Omental fat pad (tissue), 4 donors: ENCODE data around the gene KCNK16. TPM values are rescaled to one million over a fixed set of nuclear protein-coding genes. Genes with fewer than 3 reads are reported as not detected.

Source experiments
- ATAC-seq: fragments of 150-250 bp; one replicate; pipeline ENCODE4 v1.9.1; 2016; ENCODE audit warnings: mild to moderate bottlenecking, moderate library complexity; ENCODE audit not compliant: low FRiP score
- DNase-seq: peaks from one replicate; pipeline ENCODE4 v3.0.0-alpha.2; 2019; ENCODE audit warnings: low spot score
- CTCF ChIP-seq, 3 donors: fragments of 450-650 bp; IDR thresholded peaks; one replicate each; pipeline ENCODE4 v1.5.1; 2016 to 2017; ENCODE audit warnings: antibody characterized with exemption in 3 of 3, mild to moderate bottlenecking in 3 of 3, moderate library complexity in 2 of 3
- total RNA-seq, 4 donors: library from RNA; depleted of rRNA; stranded (reverse); fragments of >200 nt; gene quantifications; one replicate each; pipeline ENCODE4 v1.1.0, GENCODE V29; 2016

The KCNK16 gene
- total RNA-seq, 4 donors from 2014 or later: not detected

GRCh38 chr6:39273406-39273821, 49.1 kb downstream of the KCNK16 start:
- DNase-seq: no peak
- ATAC-seq: peak; percentile 51
- no peak for TF ChIP-seq CTCF (IDR thresholded peaks at IDR 0.05)

- DNase-seq (no peak), ATAC-seq (no peak)
- no peak for TF ChIP-seq CTCF (IDR thresholded peaks at IDR 0.05)
Measured at GRCh38 chr6:39269961-39270360, 52.5 kb downstream of the KCNK16 start.

GRCh38 chr6:39268721-39269120, 53.8 kb downstream of the KCNK16 start:
- DNase-seq: no peak
- TF ChIP-seq CTCF (IDR thresholded peaks at IDR 0.05): no peak
- no peak for ATAC-seq

- DNase-seq: no peak
- TF ChIP-seq CTCF (IDR thresholded peaks at IDR 0.05): no peak
- no peak for ATAC-seq
Measured at GRCh38 chr6:39268171-39268570, 54.3 kb downstream of the KCNK16 start.

GRCh38 chr6:39266782-39267355, 55.6 kb downstream of the KCNK16 start:
- no peak for ATAC-seq
- TF ChIP-seq CTCF (IDR thresholded peaks at IDR 0.05): no peak

GRCh38 chr6:39266375-39266774, 56.1 kb downstream of the KCNK16 start:
- no peak for TF ChIP-seq CTCF (IDR thresholded peaks at IDR 0.05)
- DNase-seq: no peak
- no peak for ATAC-seq

More at GRCh38 chr6:39266782-39267355, 55.6 kb downstream of the KCNK16 start:
- no peak for DNase-seq

Other genes with a start within 250 kb of the KCNK16 start
- gene SAYSD1, start 207.5 kb downstream of the KCNK16 start, total RNA-seq: 10 to 100 TPM; 13.3 to 20.5 (median 16.3) TPM
- 10 to 100 TPM in 1 of 4 donors, 1 to 10 TPM in 3; 1.7 to 10.9 (median 4.1) TPM for gene KCNK5, start 93.2 kb downstream of the KCNK16 start, total RNA-seq
- gene KCNK17, start 8.3 kb downstream of the KCNK16 start, total RNA-seq: under 1 TPM in 2 of 4 donors, not detected in 2; 0.24 to 0.28 TPM